ENCODE results near the gene SCT.

SCT gene

GRCh38 chr11:592918-593317, 34.1 kb downstream of the SCT start:
- Histone ChIP-seq H3K27ac (ENCODE audit: extremely low read depth, low read depth, low read length) (no peak overlapping the region), H3K4me3 (ENCODE audit: low read depth, low read length) (no peak overlapping the region), H3K4me1 (ENCODE audit: control insufficient read depth, insufficient read depth, low read length) (no peaks in the 10 kb centered on the region), H3K9me3 (ENCODE audit: control insufficient read depth, insufficient read depth, low read depth, low read length) (no peaks in the 10 kb centered on the region), H3K36me3 (ENCODE audit: control insufficient read depth in 2 of 2, insufficient read depth in 1 of 2, low read length in 2 of 2) (peaks cover 18 to 97% of the 10 kb centered on the region in 2 experiments; a peak in 2 of 3 replicates)
- TF ChIP-seq SCRT2 (tag by site-specific recombination; IDR thresholded peaks at IDR 0.05) (no peak), ZNF596 (tag by site-specific recombination; IDR thresholded peaks at IDR 0.05) (no peak), ZNF292 (tag by site-specific recombination; IDR thresholded peaks at IDR 0.05; ENCODE audit: borderline replicate concordance, low read depth) (no peak), PRDM6 (tag by site-specific recombination; IDR thresholded peaks at IDR 0.05) (no peak), ZNF433 (tag by site-specific recombination; IDR thresholded peaks at IDR 0.05; ENCODE audit: low read depth) (no peak), ZSCAN5A (tag by site-specific recombination; IDR thresholded peaks at IDR 0.05) (no peak), GLI4 (tag by site-specific recombination; IDR thresholded peaks at IDR 0.05) (no peak), ZNF513 (tag by site-specific recombination; IDR thresholded peaks at IDR 0.05) (no peak), ZNF211 (tag by site-specific recombination; IDR thresholded peaks at IDR 0.05; ENCODE audit: low read depth) (no peak), ZEB2 (tag by site-specific recombination; IDR thresholded peaks at IDR 0.05) (no peak)
- POLR2A ChIA-PET = no interaction called here
- CTCF ChIA-PET = no interaction called here

GRCh38 chr11:592501-592900, 34.5 kb downstream of the SCT start:
- POLR2A ChIA-PET = no interaction called here
- CTCF ChIA-PET = no interaction called here

GRCh38 chr11:590997-591396, 36.0 kb downstream of the SCT start:
- POLR2A ChIA-PET = no interaction called here
- TF ChIP-seq HIC1 (tag by site-specific recombination; IDR thresholded peaks at IDR 0.05) (no peak), ZNF621 (tag by site-specific recombination; IDR thresholded peaks at IDR 0.05) (no peak), IKZF3 (tag by site-specific recombination; IDR thresholded peaks at IDR 0.05) (no peak), ZNF48 (tag by site-specific recombination; IDR thresholded peaks at IDR 0.05) (no peak)
- peaks cover 18 to 97% of the 10 kb centered on the region in 2 experiments; a peak in 2 of 3 replicates for H3K36me3 ChIP-seq (ENCODE audit: control insufficient read depth in 2 of 2, insufficient read depth in 1 of 2, low read length in 2 of 2)
- H3K27ac ChIP-seq (ENCODE audit: extremely low read depth, low read depth, low read length) = no peak overlapping the region
- no peak overlapping the region for H3K4me3 ChIP-seq (ENCODE audit: low read depth, low read length)
- H3K4me1 ChIP-seq (ENCODE audit: control insufficient read depth, insufficient read depth, low read length) = no peaks in the 10 kb centered on the region
- no peaks in the 10 kb centered on the region for H3K9me3 ChIP-seq (ENCODE audit: control insufficient read depth, insufficient read depth, low read depth, low read length)
- CTCF ChIA-PET = interaction anchor here (1.3 kb wide), 1 partner anchor 11 kb away, joined by 4 read pairs; no protein-coding TSS in a partner anchor

More at GRCh38 chr11:592501-592900, 34.5 kb downstream of the SCT start:
- H3K4me3 ChIP-seq (ENCODE audit: low read depth, low read length) = no peak overlapping the region
- TF ChIP-seq ZNF624 (tag by site-specific recombination; IDR thresholded peaks at IDR 0.05) = no peak
- no peak for TF ChIP-seq ZSCAN23 (tag by site-specific recombination; IDR thresholded peaks at IDR 0.05)
- TF ChIP-seq ZNF16 (tag by site-specific recombination; IDR thresholded peaks at IDR 0.05; ENCODE audit: low read depth) = no peak
- H3K4me1 ChIP-seq (ENCODE audit: control insufficient read depth, insufficient read depth, low read length) = no peaks in the 10 kb centered on the region
- H3K9me3 ChIP-seq (ENCODE audit: control insufficient read depth, insufficient read depth, low read depth, low read length) = no peaks in the 10 kb centered on the region
- no peak overlapping the region for H3K27ac ChIP-seq (ENCODE audit: extremely low read depth, low read depth, low read length)
- H3K36me3 ChIP-seq (ENCODE audit: control insufficient read depth in 2 of 2, insufficient read depth in 1 of 2, low read length in 2 of 2) = peaks cover 18 to 97% of the 10 kb centered on the region in 2 experiments; a peak in 2 of 3 replicates
